Epithelial cell of proximal tubule (primary cell): ENCODE data around the gene PSMC2. TPM values are rescaled to one million over a fixed set of nuclear protein-coding genes. Genes with fewer than 3 reads are reported as not detected.
"Not testable (repeated sequence)": the region's sequence is repeated elsewhere in the genome, so short reads cannot be mapped to it uniquely, and the experiment has no call there.

ENCODE experiments used
- DNase-seq: peaks from one replicate; pipeline ENCODE4 v3.0.0-alpha.2; 2011; ENCODE audit warnings: low read depth
- H3K4me3 ChIP-seq: 2 replicates; pipeline ENCODE4 v1.5.1; 2011; ENCODE audit warnings: low read depth, mild to moderate bottlenecking, low read length
- total RNA-seq: library from RNA; depleted of rRNA; stranded (reverse); fragments of >200 nt; gene quantifications from 2 replicates; pipeline ENCODE4 v1.2.3, GENCODE V29; 2015
- TF ChIP-seq, protein P1 (sequence below): conservative IDR thresholded peaks from 2 replicates; pipeline ENCODE4 v1.5.1; 2012; ENCODE audit warnings: low read depth, mild to moderate bottlenecking, low read length

The PSMC2 gene
- total RNA-seq, 1 donor from 2014 or later: 124 TPM

- H3K4me3 ChIP-seq: no peak overlapping the region
- TF ChIP-seq, protein P1, sequence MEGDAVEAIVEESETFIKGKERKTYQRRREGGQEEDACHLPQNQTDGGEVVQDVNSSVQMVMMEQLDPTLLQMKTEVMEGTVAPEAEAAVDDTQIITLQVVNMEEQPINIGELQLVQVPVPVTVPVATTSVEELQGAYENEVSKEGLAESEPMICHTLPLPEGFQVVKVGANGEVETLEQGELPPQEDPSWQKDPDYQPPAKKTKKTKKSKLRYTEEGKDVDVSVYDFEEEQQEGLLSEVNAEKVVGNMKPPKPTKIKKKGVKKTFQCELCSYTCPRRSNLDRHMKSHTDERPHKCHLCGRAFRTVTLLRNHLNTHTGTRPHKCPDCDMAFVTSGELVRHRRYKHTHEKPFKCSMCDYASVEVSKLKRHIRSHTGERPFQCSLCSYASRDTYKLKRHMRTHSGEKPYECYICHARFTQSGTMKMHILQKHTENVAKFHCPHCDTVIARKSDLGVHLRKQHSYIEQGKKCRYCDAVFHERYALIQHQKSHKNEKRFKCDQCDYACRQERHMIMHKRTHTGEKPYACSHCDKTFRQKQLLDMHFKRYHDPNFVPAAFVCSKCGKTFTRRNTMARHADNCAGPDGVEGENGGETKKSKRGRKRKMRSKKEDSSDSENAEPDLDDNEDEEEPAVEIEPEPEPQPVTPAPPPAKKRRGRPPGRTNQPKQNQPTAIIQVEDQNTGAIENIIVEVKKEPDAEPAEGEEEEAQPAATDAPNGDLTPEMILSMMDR: no peak
- no peak for DNase-seq
Observed at GRCh38 chr7:103396471-103396870, 49.0 kb downstream of the PSMC2 start.

- TF ChIP-seq, protein P1: no peak
- DNase-seq: no peak
- no peak overlapping the region for H3K4me3 ChIP-seq
Observed at GRCh38 chr7:103398483-103399127, 51.2 kb downstream of the PSMC2 start.

GRCh38 chr7:103399687-103400086 is 52.2 kb downstream of the PSMC2 start:
- DNase-seq, H3K4me3 ChIP-seq: not testable (repeated sequence)

- DNase-seq, H3K4me3 ChIP-seq: not testable (repeated sequence)
Observed at GRCh38 chr7:103405789-103406613, 58.6 kb downstream of the PSMC2 start.

DNA sequence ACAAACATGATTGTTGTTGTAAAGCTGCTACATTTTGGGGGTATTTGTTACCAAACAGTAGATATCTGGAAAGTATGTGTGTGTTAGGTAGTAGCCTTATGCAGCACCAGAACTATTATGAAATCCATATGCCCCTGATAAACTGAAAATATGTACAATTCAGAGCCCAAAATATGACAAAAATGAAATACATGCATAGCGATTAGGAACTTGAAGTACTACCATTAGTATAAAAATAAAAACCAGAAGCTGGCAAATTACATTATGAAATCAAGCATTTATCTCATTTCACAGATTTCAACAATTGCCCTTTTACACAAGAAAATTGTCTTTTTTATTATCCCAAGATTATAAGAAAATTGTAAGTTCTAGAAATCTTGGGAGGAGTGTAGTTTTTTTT is 64.7 kb downstream of the PSMC2 start:
- DNase-seq: no peak
- TF ChIP-seq, protein P1: no peak
- H3K4me3 ChIP-seq: no peak overlapping the region

DNA sequence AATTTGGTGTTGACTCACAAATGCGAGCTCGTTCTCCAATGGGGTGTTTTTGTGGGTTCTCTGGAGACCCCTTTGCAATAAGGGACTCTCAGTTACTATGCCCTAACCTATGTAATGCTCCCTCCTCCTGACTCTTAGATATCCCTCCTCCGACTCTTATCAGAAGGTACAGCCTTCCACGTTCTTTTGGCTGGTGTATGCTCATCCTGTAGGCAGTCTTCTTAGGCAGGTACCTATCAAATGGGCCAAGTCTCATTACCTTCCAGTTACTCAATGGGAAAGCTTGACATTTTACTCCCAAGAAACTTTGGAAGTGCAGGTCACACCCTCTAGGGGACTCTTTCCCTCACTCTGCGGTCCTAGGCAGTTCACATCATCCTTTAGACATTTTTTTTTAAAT is 66.0 kb downstream of the PSMC2 start:
- H3K4me3 ChIP-seq: no peak overlapping the region
- TF ChIP-seq, protein P1: no peak
- no peak for DNase-seq

- TF ChIP-seq, protein P1: no peak
- H3K4me3 ChIP-seq: no peak overlapping the region
- DNase-seq: no peak
Observed at GRCh38 chr7:103418241-103418640, 70.8 kb downstream of the PSMC2 start.

Other genes starting within 250 kb of the PSMC2 start
- 4.6 and 5.8 TPM in 2 replicates for gene NAPEPLD, start 198.5 kb upstream of the PSMC2 start, total RNA-seq
- 55.2 and 59.9 TPM in 2 replicates for gene PMPCB, start 50.2 kb upstream of the PSMC2 start, total RNA-seq
- gene DNAJC2, start 2.9 kb upstream of the PSMC2 start, total RNA-seq: 18.7 and 20.9 TPM in 2 replicates
- gene SLC26A5, start 98.6 kb downstream of the PSMC2 start, total RNA-seq: not detected in 2 replicates